NCI-H82 treated with DMSO at 0.1 percent for 48 hours (cell line): ENCODE results near the gene MACROD1.
A peak's percentile ranks its signal among the peaks of the same experiment; 100 is the strongest.

ENCODE experiments used
- DNase-seq: peaks from one replicate; lab custom pipeline; 2025; ENCODE audit not compliant: unreplicated experiment; lab: John Stamatoyannopoulos, UW

MACROD1 gene

GRCh38 chr11:64152841-64153691 is 12.8 kb downstream of the MACROD1 start:
- DNase-seq: no peak

- no peak for DNase-seq
Measured at GRCh38 chr11:64151337-64151736, 14.6 kb downstream of the MACROD1 start.

DNA sequence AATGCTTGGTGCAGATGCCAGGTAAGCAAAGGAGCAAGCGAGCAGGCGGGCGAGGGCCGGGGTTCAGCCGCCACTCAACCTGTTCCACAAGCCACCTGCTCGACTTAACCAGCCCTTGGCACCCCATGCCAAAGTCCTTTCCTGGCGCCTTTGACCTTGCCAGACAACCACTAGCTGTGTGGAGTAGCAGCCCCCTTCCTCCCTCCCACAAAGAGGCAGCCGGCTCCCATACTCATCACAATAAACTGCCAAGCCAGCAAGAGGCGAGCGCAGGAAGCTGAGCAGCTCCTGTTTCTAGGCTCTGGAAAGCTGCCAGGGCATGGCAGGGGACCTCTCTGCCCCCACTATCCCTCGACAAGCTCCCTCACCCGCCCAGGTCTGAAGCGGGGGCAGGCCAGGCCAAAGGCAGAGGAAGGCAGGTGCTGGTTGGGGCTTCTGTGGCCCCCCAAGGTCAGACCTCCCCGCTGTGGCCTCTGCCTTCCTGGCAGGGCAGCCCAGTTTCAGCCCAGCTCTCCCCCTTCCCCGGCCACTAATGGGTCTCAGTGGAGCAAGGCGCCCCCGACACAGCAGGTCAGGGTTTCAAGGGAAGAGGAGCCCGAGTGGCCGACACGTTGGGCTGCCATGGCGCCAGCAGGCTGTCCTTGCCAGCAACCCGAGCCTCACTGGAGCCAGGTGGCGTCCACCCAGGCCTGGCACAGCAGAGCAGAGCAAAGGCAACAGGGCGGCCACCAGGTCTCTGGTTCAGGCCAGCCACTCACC is 15.3 kb downstream of the MACROD1 start:
- no peak for DNase-seq

DNA sequence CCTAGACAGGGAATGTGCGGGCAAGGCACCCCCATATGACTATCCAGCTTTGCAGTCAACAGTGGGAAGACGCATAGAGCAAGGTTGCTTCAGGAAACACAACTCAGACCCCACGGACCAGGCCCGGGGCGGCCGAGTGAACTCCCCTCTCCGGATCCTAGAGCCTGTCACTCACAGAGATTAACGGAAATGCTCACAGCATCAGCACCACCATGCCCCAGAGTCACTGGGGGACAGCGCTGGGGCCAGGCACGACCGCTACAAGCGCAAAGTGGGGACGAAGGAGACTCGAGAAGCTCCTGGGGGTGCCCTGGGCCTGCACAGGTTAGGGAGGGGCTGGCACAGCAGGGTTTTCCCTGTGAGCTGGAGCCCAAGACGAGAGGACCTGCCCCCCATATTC is 15.9 kb downstream of the MACROD1 start:
- DNase-seq: no peak

DNA sequence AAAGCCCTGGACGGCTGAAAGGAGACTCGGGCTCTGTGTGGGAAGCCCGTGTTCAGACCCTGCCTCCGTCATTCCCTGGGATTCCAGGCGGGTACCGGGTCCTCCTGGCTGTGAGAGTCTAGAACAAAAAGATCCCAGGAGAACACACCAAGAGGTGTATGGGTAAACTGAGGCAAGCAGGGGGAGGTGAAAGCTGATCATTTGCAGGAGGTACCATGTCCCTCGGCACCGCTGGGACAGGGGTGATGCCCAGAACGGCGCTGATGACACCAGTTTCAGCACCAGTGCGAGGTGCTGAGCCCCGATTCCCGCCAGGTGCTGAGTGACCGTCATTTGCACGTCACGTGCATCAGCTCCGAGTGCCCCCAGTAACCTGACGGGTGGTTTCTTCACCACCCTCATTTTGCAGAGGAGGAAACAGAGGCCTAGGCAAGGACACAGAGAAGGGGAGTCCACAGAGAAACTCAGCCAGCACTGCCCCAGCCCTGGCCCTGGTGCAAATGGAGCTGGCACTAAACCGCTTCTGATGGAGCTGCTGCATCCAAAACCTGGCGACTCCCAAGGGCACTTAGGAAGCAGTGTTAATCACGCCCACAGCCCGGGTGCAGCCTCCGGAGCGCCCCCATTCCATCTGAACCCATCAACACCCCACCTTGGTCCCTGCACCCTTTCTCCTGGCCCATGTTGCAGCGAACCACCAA is 16.8 kb downstream of the MACROD1 start:
- no peak for DNase-seq

DNA sequence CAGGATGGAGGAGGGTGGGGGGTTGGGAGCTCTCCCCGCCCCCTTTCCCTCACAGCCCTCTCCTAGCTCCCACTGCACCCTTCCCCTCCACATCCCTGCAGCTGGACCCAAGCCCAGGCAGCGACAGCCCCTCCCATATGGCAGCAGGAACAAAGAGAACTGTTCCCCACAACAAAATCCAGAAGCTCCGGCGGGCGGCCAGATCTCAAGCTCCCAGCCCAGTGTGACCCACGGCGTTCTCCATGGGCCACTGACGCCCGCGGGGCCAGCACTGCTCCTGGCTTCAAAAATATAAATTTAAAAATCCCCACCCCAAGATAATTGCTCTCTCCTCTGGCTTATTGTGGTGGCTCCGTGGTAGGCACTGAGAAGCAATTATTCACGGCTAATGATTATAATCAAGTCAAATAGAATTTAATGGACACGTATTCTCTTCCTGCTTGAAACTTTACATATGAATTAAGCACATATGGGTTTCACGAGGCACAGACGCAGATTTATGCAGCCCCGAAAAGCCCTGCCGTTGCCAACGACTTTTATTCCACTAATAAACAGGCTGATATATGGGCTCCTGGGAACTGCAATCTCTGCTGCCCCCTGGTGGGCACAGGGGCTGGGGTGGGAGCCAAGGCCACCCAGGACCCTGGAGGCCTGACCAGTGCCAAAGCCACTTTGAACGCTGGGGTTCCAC is 17.5 kb downstream of the MACROD1 start:
- peak; percentile 41 for DNase-seq

- DNase-seq: peak; percentile 67
Measured at GRCh38 chr11:64146036-64146955, 19.6 kb downstream of the MACROD1 start.

GRCh38 chr11:64144587-64145472 is 21.1 kb downstream of the MACROD1 start:
- DNase-seq: peak; percentile 69

DNA sequence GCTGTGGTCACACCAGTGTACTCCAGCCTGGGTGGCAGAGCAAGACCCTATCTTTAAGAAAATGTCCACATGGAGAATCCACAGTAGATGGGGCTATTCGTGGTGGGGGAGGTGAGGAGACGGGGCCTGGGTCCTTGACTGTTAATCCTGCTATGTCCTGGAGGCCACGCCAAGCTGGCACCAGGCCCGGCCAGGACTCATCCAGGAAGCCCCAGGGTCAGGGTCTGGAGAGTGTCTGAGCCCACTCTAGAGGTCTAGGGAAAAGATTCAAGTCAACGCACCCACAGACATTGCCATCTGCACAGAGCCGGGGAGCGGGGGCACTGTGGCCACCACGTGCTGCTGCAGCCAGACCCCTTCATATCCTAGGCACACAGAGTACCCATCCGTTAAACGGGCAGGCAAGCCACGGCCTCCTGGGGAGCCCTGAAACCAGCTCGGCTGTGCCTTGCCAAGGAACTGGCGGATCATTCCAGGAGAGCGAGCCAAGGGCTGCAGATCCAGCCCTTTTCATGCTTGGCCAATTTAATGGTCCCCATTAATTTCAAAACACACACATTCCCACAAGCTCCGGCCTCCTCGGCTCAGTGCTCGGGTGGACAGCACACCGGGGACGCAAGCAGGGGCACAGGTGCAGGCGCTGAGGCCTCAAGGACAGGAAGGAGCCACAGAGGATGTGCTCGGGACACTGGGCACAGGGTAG is 24.7 kb downstream of the MACROD1 start:
- DNase-seq: no peak

- no peak for DNase-seq
Measured at GRCh38 chr11:64140082-64140481, 25.8 kb downstream of the MACROD1 start.

- DNase-seq: no peak
Measured at GRCh38 chr11:64139049-64139448, 26.9 kb downstream of the MACROD1 start.

DNA sequence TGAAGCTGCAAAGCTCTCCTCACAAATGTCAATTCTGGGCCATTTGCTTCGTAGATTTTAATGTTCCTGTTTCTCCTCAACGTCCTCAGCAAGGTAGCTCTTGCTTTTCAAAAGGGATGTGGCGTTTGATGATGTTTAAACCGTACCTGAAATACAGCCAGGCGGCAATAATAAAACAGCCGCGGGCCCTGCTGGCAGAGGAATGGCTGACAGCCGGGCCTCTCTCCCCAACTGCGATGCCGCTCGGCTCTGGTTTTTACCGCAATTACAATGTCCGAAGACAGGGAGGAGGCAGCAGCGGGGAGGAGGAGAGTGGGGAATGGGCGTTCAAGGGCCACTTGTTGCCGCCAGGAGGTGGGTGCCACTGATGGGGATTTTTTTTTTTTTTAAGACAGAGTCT is 27.5 kb downstream of the MACROD1 start:
- no peak for DNase-seq

GRCh38 chr11:64136765-64137441 is 29.0 kb downstream of the MACROD1 start:
- DNase-seq: no peak

DNA sequence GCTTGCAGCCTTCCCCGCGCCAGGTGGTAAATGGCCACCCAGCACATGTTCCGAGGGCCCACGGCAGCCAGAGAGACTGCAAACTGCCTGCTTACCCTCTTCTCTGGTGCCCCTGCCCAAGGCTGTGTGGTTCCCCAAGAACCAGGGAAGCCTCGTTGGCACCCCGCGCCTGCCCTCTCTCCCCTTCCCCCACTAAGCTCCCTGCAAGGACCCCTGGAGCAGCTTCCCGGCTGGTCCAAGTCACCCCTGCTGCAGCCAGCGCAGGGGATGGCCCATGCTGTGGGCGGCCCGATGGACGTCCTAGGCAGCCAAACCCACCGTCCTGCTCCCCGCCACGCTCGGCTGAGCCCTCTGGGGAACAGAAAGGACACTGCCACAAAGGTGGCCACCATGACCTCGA is 30.2 kb downstream of the MACROD1 start:
- DNase-seq: no peak

DNA sequence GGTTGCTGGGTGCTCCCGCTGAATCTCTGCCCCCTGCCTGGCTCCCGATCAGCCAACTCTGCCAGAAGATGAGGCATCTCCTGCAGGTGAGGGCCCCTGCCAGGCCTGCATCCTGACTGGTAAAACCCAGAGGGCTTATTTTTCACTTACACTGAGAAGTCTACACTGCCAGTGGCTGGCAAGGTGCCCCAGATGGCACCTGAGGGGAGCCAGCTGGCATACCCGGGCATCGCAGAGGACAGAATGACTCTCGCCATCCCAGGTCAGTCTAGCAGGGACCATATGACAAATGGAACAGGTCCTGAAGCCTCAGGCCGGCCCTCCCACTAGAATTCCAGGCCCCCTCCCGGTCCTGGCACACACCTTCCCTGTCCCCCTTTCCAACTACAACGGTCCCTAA is 30.9 kb downstream of the MACROD1 start:
- no peak for DNase-seq

DNA sequence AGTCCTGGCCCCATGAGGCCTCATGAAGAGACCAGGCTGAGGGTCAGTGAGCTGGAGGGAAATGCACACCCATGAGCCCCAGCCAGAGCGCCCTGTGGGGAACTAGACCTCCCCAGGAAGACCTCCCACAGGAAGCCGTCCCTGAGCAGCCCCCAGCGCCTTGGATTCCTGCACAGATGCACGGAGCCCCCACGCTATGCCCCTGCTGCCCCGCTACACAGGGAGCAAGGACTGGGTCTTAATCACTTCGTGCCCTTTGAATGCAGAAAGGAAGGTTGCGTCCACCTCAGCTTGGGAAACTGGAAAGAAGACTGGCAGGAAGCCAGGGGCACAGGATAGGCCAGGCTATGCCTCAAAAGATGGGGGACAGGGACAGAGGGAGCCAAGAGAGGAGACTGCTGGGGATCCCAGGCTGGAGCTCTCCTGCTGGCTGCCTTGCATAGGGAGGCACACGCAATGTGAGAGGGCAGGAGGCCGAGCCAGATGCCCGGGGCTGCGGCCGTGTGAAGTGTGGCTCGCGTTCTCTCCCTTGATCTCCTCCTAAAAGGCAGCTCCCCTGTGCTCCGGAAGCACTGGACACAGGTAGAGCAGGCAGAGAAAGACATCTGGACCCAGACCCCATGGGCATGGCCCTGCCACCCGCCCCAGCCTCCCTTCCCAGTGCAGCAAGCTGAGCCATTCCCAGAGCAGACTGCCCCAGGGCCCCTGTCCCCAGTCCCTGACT is 32.8 kb downstream of the MACROD1 start:
- no peak for DNase-seq

- DNase-seq: peak; percentile 92
Measured at GRCh38 chr11:64132191-64132771, 33.6 kb downstream of the MACROD1 start.
